ENCODE data around the gene MYH16. TPM values are rescaled to one million over a fixed set of nuclear protein-coding genes. Genes with fewer than 3 reads are reported as not detected.
"Not testable (repeated sequence)": the region's sequence is repeated elsewhere in the genome, so short reads cannot be mapped to it uniquely, and the experiment has no call there.

MYH16 gene
- total RNA-seq, 6 experiments from 2014 or later, result not detected

DNA sequence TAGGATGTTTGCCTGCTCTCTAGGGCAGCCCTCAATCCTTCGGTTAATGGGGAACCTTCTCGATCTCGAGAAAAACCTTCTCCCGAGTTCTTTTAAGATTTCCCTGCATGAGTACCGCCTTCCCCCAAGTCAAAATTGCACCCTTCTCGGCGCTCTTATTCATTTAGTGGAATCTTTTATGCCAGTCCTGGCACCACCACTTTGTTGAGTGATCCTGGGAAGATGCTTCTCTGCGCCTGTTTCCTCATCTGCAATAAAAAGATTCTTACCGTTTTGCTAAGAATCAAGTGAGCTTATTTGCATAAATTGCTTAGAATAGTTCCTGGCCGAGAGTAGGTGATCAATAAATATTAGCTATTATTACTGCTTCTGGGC is 53.8 kb downstream of the MYH16 start:
- H3K27ac ChIP-seq, result peak overlapping the region in 2 of 3 donors; percentile 74 to 80
- no peak for TF ChIP-seq POLR2A (IDR thresholded peaks at IDR 0.05)
- TF ChIP-seq, protein P1, sequence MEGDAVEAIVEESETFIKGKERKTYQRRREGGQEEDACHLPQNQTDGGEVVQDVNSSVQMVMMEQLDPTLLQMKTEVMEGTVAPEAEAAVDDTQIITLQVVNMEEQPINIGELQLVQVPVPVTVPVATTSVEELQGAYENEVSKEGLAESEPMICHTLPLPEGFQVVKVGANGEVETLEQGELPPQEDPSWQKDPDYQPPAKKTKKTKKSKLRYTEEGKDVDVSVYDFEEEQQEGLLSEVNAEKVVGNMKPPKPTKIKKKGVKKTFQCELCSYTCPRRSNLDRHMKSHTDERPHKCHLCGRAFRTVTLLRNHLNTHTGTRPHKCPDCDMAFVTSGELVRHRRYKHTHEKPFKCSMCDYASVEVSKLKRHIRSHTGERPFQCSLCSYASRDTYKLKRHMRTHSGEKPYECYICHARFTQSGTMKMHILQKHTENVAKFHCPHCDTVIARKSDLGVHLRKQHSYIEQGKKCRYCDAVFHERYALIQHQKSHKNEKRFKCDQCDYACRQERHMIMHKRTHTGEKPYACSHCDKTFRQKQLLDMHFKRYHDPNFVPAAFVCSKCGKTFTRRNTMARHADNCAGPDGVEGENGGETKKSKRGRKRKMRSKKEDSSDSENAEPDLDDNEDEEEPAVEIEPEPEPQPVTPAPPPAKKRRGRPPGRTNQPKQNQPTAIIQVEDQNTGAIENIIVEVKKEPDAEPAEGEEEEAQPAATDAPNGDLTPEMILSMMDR (IDR thresholded peaks at IDR 0.05), result no peak
- H3K4me1 ChIP-seq, result peaks cover 0 to 20% (median 5%) of the 10 kb centered on the region in 4 donors
- no peaks in the 10 kb centered on the region for H3K36me3 ChIP-seq
- DNase-seq, result no peak
- H3K4me3 ChIP-seq, result peak overlapping the region; percentile 68 to 100 (median 96)
- no peaks in the 10 kb centered on the region for H3K9me3 ChIP-seq
- intact Hi-C loops (cut with DNase I), result no loop called here
- ATAC-seq, result no peak
- 0% methylated on average over 10 of the region's 10 CpGs for WGBS (ENCODE audit: insufficient coverage, low coverage, low lambda C conversion rate, missing lambda C conversion rate)
- no peaks in the 10 kb centered on the region for H3K27me3 ChIP-seq

DNA sequence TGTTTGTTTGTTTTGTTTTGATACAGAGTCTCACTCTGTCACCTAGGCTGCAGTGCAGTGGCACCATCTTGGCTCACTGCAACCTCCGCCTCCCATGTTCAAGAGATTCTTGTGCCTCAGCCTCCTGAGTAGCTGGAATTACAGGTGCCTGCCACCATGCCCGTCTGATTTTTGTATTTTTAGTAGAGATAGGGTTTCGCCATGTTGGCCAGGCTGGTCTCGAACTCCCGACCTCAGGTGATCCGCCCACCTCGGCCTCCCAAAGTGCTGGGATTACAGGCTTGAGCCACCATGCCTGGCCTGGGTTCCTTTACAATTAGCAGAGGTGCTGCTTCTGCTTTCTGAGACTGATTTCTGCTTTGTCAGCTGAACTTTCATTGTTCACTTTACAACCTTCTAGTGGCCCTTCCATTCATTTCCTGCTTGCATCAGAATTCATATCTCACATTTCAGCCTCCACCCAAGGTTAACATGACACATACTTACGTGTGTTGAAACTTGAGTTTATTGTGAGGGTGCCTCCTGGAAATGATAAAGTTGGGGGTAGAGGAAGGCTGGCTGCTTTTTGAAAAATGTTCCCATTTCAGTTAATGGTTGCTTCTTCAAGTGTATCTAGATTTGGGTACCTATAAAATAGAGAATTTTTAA is 57.8 kb downstream of the MYH16 start:
- WGBS (ENCODE audit: insufficient coverage, low coverage, low lambda C conversion rate, missing lambda C conversion rate), result 55% methylated on average over 2 of the region's 8 CpGs
- Histone ChIP-seq H3K27ac (peak overlapping the region in 1 of 3 donors; percentile 18), H3K36me3 (peaks cover 0 to 22% (median 0%) of the 10 kb centered on the region in 4 donors), H3K4me1 (peaks cover 0 to 12% (median 2%) of the 10 kb centered on the region in 4 donors)
- ATAC-seq, result peak in 3 of 4 donors; percentile 3 to 36 (median 8)
- H3K27me3 ChIP-seq; DNase-seq; intact Hi-C loops (cut with DNase I); H3K4me3 ChIP-seq; H3K9me3 ChIP-seq: not testable (repeated sequence)

DNA sequence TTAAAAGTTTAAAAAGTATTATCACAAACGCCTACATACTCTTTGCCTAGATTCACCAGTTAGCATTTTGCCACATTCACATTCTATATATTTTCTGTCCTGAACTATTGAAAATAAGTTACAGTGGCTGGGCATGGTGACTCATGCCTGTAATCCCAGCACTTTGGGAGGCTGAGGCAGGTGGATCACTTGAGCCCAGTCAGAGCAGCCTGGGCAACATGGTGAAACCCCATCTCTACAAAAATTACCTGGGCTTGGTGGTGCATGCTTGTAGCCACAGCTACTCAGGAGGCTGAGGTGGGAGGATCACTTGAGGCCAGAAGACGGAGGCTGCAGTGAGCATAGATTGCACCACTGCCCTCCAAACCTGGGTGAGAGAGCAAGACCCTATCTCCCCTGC is 58.4 kb downstream of the MYH16 start:
- no peak for TF ChIP-seq POLR2A (IDR thresholded peaks at IDR 0.05)
- TF ChIP-seq, protein P1 (IDR thresholded peaks at IDR 0.05), result no peak
- intact Hi-C loops (cut with DNase I), result no loop called here
- Histone ChIP-seq H3K4me3 (no peak overlapping the region), H3K4me1 (peaks cover 0 to 12% (median 2%) of the 10 kb centered on the region in 4 donors), H3K27ac (peak overlapping the region in 1 of 3 donors; percentile 18), H3K36me3 (peaks cover 0 to 28% (median 0%) of the 10 kb centered on the region in 4 donors), H3K9me3 (no peaks in the 10 kb centered on the region), H3K27me3 (no peaks in the 10 kb centered on the region)
- DNase-seq, result no peak
- ATAC-seq, result no peak
- 86% methylated on average over 2 of the region's 2 CpGs for WGBS (ENCODE audit: insufficient coverage, low coverage, low lambda C conversion rate, missing lambda C conversion rate)

DNA sequence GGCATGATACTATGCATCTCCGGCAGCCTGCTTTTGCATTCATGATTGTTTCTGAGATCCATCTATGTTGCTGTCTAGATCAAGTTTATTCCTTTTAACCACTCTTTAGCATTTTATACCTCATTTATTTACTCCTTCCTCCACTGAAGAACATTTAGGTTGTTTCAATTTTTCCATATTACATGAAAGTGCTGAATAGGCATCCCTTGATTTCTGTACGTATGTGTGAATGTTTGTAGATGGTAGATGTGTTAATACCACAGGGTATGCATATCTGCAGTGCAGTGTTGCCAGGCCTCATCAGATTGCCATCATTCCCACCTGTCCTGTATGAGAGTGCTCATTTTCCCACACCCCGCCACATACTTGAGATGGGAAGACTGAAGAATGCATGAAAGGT is 67.0 kb downstream of the MYH16 start:
- WGBS (ENCODE audit: insufficient coverage, low coverage, low lambda C conversion rate, missing lambda C conversion rate), result 97% methylated on average over 3 of the region's 3 CpGs
- DNase-seq (no peak), ATAC-seq (no peak)
- Histone ChIP-seq H3K4me3 (no peak overlapping the region), H3K9me3 (no peaks in the 10 kb centered on the region), H3K27me3 (no peaks in the 10 kb centered on the region), H3K4me1 (no peaks in the 10 kb centered on the region), H3K27ac (no peak overlapping the region), H3K36me3 (peaks cover 15 to 94% (median 25%) of the 10 kb centered on the region in 4 donors)
- intact Hi-C loops (cut with DNase I), result no loop called here
- TF ChIP-seq, protein P1 (IDR thresholded peaks at IDR 0.05), result no peak
- no peak for TF ChIP-seq POLR2A (IDR thresholded peaks at IDR 0.05)

DNA sequence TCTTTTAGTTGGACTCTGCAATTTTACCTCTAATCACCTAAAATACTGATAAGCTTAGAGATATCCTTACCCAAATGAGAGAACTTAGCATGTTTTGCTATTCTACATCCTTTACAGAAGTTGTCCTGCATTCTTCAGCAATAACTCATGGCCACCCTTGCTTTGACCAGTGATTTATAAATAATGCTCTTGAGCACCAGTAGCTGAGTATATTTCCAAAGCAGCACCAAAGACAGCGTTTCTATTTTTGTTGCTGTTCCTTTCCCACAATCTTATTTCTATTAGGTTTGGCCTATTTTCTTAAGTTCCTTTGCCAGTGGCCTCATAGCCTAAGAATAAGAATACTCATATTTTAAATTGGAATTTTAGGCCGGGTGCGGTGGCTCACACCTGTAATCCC is 68.0 kb downstream of the MYH16 start:
- Histone ChIP-seq H3K36me3 (peaks cover 15 to 92% (median 25%) of the 10 kb centered on the region in 4 donors), H3K27ac (no peak overlapping the region), H3K27me3 (no peaks in the 10 kb centered on the region), H3K4me1 (no peaks in the 10 kb centered on the region), H3K9me3 (no peaks in the 10 kb centered on the region), H3K4me3 (no peak overlapping the region)
- WGBS (ENCODE audit: insufficient coverage, low coverage, low lambda C conversion rate, missing lambda C conversion rate), result 86% methylated on average over 3 of the region's 3 CpGs
- intact Hi-C loops (cut with DNase I), result no loop called here
- TF ChIP-seq, protein P1 (IDR thresholded peaks at IDR 0.05), result no peak
- TF ChIP-seq POLR2A (IDR thresholded peaks at IDR 0.05), result no peak
- DNase-seq, result no peak
- no peak for ATAC-seq
